ENCODE measurements around the gene MST1. TPM values are rescaled to one million over a fixed set of nuclear protein-coding genes. Genes with fewer than 3 reads are reported as not detected.

The MST1 gene
- total RNA-seq, 4 donors from 2014 or later, result 21.5 to 43.5 (median 40.7) TPM

DNA sequence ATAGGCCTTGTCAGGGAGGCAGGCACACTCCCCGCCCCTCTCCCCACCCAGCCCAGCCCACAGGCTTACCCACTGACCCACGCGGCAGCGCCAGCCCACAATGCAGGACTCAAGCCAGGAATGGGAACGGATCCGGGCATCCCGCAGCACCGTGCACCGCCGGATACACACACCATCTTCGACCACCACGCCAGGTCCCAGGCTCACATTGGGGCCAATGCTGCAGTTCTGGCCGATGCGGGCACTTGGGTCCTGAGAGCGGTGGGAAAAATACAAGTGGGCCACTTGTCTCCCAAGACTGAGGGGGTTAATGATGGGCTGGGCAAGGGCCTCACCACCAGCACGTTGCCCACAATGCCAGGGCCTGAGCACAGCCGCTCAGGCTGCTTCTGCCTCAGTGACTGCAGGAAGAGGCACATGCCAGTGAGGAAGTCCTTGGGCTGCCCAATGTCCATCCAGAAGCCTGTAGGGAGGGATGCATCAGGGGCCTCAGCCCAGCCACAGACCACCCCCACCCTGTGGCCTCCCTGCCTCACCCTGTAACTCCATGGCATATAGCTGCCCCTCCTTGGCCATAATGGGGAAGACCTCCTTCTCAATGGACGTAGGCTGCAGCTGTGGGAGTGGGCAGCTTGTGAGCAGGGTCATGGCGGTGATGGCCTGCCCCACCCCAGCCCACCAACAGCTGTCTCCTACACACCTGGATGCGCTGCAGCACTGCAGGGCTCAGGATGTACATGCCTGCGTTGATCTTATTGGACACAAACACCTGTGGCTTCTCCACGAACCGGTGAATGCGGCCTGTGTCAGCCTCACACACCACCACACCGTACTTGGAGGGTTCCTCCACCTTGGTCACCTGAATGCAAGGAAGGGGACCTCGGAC lies 32.9 kb upstream of the MST1 start:
- peaks cover 30 to 40% of the 10 kb centered on the region in 2 donors for H3K4me1 ChIP-seq
- H3K9me3 ChIP-seq, result no peaks in the 10 kb centered on the region
- no peaks in the 10 kb centered on the region for H3K27me3 ChIP-seq
- H3K36me3 ChIP-seq, result peaks cover 6 to 23% of the 10 kb centered on the region in 2 donors
- no peak overlapping the region for H3K27ac ChIP-seq
- 86 to 92% methylated on average over 10 to 21 of the region's 26 CpGs for WGBS, 2 donors
- no peak for TF ChIP-seq POLR2A (IDR thresholded peaks at IDR 0.05)
- TF ChIP-seq, protein P1, sequence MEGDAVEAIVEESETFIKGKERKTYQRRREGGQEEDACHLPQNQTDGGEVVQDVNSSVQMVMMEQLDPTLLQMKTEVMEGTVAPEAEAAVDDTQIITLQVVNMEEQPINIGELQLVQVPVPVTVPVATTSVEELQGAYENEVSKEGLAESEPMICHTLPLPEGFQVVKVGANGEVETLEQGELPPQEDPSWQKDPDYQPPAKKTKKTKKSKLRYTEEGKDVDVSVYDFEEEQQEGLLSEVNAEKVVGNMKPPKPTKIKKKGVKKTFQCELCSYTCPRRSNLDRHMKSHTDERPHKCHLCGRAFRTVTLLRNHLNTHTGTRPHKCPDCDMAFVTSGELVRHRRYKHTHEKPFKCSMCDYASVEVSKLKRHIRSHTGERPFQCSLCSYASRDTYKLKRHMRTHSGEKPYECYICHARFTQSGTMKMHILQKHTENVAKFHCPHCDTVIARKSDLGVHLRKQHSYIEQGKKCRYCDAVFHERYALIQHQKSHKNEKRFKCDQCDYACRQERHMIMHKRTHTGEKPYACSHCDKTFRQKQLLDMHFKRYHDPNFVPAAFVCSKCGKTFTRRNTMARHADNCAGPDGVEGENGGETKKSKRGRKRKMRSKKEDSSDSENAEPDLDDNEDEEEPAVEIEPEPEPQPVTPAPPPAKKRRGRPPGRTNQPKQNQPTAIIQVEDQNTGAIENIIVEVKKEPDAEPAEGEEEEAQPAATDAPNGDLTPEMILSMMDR (IDR thresholded peaks at IDR 0.05), result no peak
- no peak for DNase-seq
- H3K4me3 ChIP-seq (replicated peaks in 1 of 3), result no peak overlapping the region
- intact Hi-C loops (cut with DNase I), result loop anchor here (5.0 kb wide), 1 partner anchor 65 kb away; the partner anchor contains the start of gene IP6K1

DNA sequence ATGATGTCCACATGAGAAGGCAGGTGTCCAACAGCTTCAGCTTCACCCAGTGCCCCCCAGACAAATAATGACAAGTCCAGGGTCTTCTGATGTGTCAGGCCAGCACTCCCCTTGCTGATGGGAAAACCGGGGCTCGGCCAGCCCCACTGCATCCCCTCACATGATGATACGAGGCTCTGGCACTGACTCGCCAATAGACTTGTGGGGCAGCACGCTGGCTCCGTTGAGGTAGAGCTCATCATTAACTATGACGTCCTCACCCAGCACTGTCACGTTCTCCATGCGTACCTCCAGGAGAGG lies 32.3 kb upstream of the MST1 start:
- Histone ChIP-seq H3K4me1 (peaks cover 30 to 40% of the 10 kb centered on the region in 2 donors), H3K27ac (no peak overlapping the region), H3K4me3 (replicated peaks in 1 of 3) (no peak overlapping the region), H3K9me3 (no peaks in the 10 kb centered on the region), H3K27me3 (no peaks in the 10 kb centered on the region), H3K36me3 (peaks cover under 1 to 17% of the 10 kb centered on the region in 2 donors)
- WGBS, 2 donors, result 88 to 92% methylated on average over 9 of the region's 9 CpGs
- intact Hi-C loops (cut with DNase I), result loop anchor here (5.0 kb wide), 1 partner anchor 66 kb away; the partner anchor contains the start of gene IP6K1
- TF ChIP-seq POLR2A (IDR thresholded peaks at IDR 0.05), result no peak
- TF ChIP-seq, protein P1 (IDR thresholded peaks at IDR 0.05), result no peak
- DNase-seq, result no peak

DNA sequence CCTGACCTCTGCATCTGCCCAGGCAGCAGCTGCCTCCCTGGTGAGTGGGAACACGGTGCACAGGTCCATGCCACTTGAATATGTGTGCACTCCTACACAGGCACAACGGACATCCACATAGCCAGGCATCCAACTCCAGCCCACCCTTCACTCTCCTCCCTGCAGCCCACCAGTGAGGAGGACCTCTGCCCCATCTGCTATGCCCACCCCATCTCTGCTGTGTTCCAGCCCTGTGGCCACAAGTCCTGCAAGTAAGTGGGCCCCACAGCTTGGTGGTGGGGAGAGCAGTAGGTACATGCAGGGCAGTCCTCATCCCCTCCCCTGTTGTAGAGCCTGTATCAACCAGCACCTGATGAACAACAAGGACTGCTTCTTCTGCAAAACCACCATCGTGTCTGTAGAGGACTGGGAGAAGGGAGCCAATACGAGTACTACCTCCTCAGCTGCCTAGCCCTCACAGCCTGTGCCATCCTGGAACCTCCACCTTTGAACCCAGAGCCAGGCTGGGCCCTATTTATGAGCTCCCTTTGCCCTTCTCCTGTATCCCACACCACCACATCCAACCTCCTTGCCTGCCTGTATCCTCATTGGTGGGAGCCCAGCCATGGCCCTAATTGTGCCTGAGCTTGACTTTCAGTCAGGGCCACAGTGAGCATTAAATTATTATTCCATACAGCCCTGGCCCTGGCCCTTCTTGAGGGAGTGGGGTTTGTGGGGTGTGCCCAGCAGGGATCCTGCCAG lies 31.8 kb upstream of the MST1 start:
- no peak overlapping the region for H3K27ac ChIP-seq
- H3K36me3 ChIP-seq, result peaks cover 3 to 15% of the 10 kb centered on the region in 2 donors
- no peak for DNase-seq
- WGBS, 2 donors, result 85 to 95% methylated on average over 3 of the region's 4 CpGs
- no peak overlapping the region for H3K4me3 ChIP-seq (replicated peaks in 1 of 3)
- H3K27me3 ChIP-seq, result no peaks in the 10 kb centered on the region
- TF ChIP-seq, protein P1 (IDR thresholded peaks at IDR 0.05), result no peak
- TF ChIP-seq POLR2A (IDR thresholded peaks at IDR 0.05), result no peak
- H3K9me3 ChIP-seq, result no peaks in the 10 kb centered on the region
- H3K4me1 ChIP-seq, result peaks cover 30 to 40% of the 10 kb centered on the region in 2 donors
- intact Hi-C loops (cut with DNase I), result loop anchor here (5.0 kb wide), 1 partner anchor 66 kb away; the partner anchor contains the start of gene IP6K1

DNA sequence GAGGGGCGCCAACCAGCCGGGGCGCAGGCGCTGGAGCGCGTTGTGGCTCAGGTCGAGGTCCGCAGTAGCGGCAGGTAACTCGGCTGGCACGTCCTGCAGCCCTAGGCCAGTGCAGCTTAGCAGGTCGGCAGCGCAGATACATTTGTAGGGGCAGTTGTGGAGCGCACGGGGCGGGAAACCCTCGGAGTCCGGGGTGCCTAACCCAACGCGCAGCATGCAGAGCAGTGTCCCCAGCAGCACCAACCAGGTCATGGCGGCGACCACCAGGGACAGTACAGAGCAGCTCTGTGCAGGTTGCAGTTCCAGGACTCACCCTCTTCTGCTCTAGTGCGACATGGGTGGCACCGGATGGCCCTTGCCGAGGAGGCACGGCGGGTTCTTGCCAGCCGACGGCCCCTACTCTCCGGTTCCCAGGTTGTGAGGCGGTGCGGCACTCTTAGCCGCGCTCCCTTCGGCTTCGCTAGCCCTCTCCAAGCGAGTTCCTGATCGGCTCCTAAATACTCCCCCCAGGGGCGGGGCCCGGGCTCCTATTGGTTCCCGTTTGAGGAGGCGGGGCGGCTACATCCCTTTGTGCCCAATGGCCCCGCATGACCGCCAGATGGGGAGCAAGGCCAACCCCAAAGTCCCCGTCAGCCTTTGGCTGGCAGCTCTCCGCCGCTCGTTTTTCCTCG lies 30.1 kb upstream of the MST1 start, which contains the start of gene AMIGO3:
AMIGO3 (minus strand) TSS at position 471 of the 671 bp plus-strand sequence; CDS start at position 252, 219 bp downstream.
- Histone ChIP-seq H3K36me3 (peaks cover 7 to 15% of the 10 kb centered on the region in 2 donors), H3K27me3 (no peaks in the 10 kb centered on the region), H3K4me3 (replicated peaks in 1 of 3) (peak within 1 kb of the TSS; percentile 6 to 52 (median 30)), H3K4me1 (peaks cover 23 to 30% of the 10 kb centered on the region in 2 donors), H3K9me3 (no peaks in the 10 kb centered on the region), H3K27ac (peak within 1 kb of the TSS in 1 of 3 donors; percentile 45)
- intact Hi-C loops (cut with DNase I), result no loop called here
- DNase-seq, result peak; percentile 98 to 99
- 0 to 1% methylated on average over 8 to 22 of the region's 50 CpGs for WGBS, 2 donors
- TF ChIP-seq, protein P1 (IDR thresholded peaks at IDR 0.05), result peak; percentile 34 to 68 (median 60)
- TF ChIP-seq POLR2A (IDR thresholded peaks at IDR 0.05), result peak in 1 of 2 donors; percentile 92

Data from thyroid gland (tissue), 4 donors.